IPS DF 19.7 (cell line): ENCODE results near the gene MMEL1.
A peak's percentile ranks its signal among the peaks of the same experiment; 100 is the strongest.
"Not testable (repeated sequence)": the region's sequence is repeated elsewhere in the genome, so short reads cannot be mapped to it uniquely, and the experiment has no call there.

ENCODE experiments used
- DNase-seq: peaks from one replicate; pipeline ENCODE4 v3.0.0-alpha.2; 2013; ENCODE audit warnings: low read depth, low spot score

The MMEL1 gene

GRCh38 chr1:2591581-2592261 is 41.1 kb downstream of the MMEL1 start:
- no peak for DNase-seq

DNA sequence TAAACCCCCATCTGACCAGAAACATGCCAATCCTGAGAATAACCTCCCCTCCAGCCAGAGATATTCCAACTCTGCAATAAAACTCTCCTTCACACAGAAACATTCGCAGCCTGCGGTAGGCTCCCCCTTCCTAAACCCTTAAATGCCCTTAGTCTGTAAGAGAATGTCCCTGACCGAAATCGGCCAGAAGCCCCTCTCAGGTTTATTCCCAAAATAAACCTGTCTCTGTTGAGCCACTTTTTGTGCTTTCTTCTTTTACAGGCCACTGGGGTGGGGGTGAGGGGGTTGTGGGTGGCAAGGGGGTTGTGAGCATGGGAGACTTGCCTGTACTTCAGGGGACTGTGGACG is 41.6 kb downstream of the MMEL1 start:
- no peak for DNase-seq

DNA sequence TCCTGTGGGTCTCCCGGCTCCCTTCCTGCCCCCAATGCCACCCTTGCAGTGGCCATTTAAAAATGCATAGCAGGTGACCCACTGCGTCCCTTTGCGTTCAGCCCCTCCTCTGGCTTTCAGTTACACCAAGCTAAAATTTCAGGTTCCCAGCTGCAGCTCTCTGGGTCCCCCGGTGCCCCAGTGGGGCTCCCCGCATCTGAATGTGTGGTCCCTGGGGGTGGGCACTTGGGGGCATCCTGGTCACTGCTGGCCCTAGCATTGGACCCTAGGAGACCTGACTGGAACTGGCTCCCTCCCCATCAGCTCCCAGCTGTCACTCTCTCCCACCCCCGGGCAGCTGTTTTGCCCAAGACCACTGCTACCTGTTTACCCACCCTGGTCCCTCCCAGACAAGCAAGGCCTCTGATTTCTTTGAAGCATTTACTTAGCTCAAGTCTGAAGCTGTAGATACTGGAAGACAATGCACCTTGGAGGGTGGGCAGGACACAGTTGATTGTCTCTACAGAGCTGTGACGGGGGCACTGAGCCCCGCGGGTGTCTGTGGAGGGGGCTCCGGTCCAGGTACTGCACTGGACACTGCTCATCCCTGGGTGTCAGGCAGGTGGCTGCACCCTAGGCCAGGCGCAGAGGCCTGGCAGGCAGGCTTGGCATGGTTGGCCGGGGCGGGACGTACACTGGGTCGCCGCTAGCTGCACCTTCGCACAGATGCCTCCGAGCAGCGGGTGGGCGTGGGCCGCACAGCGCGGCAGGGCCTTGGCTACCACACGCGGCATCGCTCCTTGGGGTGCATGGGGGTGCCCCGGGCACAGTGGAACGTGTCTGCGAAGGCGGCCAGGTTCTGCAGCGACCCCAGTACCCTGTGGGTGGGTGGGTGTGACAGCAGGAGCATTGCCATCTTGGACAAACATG is 42.3 kb downstream of the MMEL1 start:
- DNase-seq: no peak

DNA sequence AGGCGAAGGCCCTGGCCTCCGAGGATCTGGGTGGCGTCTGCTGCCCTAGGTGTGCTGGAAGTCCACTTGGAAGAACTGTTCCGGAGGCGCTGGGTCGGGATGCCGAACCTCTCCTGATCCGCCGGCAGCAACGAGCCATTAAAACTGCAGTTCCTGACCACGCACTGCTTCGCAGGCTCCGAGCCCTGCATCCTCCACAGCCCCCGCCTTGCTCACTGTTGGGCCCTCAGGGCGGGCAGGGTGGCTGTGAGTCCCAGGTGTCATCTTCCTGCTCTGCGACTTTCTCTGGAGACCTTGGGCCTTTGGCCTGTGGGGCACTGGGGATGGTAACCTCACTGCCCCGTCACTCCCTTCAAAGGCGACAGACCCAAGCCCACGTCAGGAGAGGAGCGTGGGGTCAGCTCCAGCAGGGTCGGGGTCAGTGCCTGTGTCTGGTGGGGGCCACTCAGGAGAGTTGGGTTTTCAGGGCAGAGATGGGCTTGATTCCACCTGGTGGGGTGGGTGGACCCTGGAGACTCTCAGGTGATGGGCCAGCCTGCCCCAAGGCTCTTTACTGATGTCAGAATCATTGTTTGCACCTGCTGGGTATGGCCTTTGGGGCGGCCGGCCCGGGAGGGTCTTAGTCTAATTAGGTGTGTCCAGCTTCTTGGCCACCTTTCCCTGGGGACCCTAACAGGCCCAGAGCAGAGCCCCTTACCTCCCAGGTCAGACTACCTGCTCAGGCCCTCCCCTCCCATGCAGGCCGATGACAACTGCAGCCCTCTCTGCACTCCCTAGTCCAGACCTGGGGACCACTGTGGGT is 43.2 kb downstream of the MMEL1 start:
- no peak for DNase-seq

DNA sequence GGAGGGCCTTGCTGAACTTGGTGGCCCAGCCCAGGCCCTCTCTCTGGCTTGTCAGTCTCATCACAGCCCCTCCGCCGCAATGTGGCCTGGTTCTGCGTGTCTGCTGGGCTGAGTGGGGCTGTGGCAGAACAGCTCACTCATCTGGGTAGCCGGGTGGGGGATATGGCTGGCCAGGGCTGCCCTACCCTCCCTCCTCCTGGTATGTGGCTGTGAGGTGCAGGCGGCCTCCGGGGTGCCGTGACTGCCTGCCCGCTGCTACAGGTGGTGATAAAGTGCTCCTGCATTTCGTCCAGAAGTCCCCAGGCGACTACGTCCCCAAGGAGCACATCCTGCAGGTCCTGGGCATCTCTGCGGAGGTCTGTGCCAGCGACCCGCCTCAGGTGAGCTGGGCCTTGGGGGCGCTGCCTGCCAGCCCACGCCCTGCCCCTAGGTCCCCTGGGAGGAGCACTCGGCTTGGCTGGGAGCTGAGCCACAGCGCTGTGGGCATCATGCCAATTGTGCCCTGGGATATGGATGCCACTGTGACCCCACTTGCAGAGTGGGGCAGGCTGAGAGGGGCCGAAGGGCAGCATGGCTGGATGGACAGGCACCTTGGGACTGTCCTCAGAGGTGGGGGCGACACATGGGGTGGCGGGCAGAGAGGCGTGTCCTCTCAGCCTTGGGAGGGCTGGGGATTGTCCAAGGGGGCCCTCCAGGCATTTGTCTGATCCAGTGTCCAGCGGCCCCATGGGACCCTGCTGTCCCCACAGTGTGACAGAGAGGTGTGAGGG is 44.0 kb downstream of the MMEL1 start:
- DNase-seq: no peak

- no peak for DNase-seq
These were observed 44.8 kb downstream of the MMEL1 start for GRCh38 chr1:2587860-2588571.

DNA sequence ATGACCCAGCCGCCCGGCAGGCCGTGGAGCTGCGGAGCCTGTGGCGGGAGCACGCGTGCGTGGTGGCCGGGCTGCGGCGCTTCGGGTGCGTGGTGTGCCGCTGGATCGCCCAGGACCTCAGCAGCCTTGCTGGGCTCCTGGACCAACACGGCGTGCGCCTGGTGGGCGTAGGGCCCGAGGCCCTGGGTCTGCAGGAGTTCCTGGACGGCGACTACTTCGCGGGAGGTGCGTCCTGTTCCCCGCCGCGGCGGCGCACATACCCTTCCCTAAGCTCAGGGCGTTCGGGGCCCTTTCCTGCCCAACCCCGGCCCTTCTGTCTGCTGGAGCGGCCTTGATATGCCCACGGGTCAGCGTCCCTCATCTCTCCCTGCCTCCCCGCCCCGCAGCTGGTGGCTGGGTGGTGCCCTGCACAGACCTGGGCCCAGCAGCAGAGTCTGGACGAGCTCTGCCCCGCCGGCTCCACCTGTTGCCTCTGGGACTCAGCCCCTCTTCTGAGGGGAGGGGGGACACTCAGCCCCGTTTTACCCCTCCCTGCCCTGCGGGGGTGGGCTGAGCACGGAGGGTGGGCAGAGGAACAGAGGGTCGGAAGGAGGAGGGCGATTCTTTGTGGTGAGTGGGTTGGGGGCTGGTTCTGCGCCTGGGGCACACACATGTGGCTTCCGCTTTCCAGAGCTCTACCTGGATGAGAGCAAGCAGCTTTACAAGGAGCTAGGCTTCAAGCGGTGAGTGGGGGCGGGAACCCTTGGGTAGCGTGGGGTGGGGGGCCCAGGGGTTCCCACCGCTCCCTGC is 45.6 kb downstream of the MMEL1 start:
- DNase-seq: no peak

DNA sequence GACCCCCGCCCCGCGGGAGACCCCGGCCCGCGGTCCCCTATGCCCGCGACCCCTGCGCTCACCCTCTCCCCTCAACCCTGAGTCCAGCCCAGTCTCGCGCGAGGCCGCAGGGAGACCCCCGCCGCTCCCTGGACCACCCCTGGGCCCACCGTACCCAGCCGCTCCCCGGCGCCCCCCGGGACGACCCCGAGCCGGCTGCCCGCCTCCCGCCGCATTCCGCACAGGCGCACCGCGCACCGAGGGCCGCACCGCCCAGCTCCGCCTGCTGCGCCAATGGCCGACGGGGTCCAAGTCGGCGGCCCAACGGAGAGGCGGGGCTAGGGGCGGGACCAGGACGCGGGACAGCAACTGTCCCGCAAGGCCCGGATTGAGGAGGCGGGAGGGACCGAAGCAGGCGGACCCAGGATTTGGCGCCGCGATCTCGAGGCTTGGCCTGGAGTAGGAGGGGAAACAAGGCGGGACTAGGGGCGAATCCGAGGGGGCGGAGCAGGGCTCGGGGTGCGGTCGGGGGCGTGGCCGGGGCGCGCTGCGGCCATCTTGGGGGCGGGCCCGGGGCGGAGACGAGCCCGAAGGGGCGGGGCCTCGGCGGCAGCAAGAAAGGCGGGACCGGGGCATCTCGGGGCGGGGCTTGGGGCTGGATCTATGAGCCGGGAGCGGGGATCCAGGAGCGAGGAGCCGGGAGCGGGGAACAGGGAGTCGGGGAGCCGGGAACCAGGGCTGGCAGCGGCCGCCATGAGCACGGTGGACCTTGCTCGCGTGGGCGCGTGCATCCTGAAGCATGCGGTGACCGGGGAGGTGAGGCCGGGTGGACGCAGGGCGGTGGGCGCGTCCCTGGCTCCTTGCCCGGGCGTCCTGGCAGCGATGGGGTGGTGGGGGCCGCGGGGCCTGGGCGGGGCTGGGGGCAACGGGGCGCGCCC is 46.4 kb downstream of the MMEL1 start, which contains the start of gene PRXL2B:
Gene PRXL2B, plus strand, starts transcription at position 624 of the 917 bp plus-strand sequence. Its CDS starts 109 bp downstream, at position 733.
- DNase-seq: peak; percentile 83

DNA sequence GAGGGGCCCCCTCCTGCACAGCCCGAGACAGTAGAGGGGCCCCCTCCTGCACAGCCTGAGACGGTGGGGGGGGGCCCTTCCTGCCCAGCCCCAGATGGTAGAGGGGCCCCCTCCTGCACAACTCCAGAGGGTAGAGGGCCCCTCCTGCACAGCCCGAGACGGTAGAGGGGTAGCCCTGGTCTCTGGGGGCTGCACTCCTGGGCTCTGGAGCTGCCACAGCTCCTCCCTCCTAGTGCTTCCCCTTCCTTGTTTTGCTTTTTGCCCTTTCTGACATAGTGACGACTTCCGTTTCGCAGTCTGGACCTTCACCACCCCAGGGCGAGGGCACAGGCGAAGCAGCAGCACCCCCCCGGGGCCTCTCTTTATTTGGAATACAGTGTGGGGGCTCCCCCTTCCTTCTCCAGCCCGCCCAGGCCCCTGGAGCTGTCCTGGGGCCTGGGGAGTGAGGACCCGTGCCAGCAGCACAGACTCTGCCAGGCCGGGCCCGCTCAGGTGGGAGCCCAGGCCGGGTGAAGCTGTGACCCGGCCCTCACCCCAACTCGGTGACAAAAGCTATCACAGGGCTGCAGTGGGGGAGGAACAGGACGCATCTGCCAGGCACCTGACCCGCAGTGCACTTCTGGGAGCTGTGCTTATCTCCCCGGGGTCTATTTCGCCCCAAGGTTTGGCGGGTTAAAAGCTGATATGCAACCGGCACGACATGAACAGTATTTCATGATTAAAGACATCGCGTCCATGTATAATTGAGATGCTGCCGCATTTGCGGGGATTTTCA is 47.3 kb downstream of the MMEL1 start:
- no peak for DNase-seq

DNA sequence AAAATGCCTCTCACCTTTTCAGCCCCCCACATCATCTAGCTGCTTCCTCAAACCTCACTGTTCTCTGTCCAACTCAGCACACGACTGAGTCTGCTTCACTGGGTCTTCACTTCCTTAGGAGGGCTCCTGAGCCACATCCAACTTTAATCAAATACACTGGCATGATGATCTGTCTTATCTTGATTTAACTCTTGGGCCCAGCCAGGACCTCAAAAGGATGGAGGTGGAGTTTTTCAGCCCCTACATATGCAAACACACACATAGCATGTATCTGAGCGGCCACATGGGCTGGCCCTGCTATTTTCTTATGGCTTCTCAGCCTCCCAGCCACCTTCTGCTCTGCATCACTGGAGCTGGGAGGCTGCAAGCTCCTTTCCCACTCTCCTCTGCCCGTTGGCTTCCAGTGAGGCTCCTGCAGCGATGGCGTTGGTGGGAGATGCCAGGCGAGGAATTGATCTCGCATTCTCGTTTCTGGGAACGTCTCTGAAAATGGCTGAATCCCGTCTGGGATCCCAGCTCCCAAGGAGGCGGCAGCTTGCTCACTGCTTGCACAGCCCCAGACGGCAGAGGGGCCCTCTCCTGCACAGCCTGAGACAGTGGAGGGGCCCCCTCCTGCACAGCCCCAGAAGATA is 48.0 kb downstream of the MMEL1 start:
- DNase-seq: no peak

DNA sequence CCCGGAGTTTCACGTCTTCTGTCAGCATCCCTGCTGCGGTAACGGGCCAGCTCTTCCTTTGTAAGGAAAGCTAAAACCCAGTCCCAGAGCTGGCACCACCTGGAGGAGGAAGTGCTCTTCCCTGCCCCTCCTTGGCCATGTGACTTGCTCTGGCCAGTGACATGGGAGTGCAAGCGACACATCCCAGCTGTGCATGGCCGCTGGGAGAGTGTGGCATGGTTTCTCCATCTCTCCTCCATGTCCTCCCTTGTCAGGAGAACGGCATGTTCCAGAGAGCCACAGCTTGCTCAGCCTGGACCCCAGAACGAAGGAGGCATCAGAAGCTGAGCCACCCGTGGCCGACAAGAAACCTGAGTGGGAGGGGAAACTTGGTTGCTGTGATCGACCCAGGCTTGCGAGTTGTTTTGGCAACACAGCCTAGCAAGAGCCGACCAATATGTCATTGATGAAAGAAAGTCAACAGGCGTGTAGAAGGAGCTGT is 48.9 kb downstream of the MMEL1 start:
- DNase-seq: no peak

DNA sequence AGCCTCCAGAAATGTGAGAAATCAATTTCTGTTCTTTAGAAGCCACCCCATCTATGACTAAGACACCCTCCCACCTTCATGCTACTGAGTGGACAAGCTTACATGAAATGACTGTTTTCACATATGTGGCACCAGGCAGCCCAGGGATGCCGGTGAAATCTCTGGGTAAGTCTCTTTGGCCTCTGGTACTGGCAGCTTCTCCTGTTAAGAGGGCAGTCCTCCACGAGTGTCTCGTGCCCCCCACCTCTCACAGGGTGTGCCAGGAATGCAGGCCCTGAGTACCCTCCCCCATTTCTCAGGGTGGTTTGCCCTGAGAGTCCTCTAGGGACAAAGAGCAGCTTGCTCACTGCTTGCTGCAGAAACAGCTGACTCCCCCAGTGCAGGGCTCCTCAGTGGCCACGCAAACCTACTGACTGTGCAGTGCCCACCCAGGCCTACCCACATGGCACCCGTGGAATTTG is 49.5 kb downstream of the MMEL1 start:
- DNase-seq: no peak

DNA sequence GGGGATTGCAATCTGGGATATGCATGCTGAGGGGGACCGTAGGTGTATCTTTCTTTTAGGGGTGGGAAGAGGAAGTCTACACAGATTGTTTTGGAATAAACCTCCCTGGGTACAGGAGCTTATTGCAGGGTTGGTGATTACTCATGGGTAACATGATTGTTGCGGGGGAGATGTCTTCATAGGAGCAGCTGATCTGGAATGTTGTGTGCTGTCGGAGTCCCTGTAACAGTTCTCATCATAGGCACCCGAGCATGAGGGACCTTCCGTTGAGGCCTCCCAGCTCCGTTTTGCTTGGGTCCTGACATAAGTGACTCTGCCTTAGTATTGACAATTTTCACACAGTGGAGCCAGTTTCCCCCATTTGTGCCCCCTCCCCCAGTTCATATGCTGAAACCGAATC is 50.4 kb downstream of the MMEL1 start:
- DNase-seq: no peak

GRCh38 chr1:2580691-2581090 is 52.1 kb downstream of the MMEL1 start:
- no peak for DNase-seq

DNA sequence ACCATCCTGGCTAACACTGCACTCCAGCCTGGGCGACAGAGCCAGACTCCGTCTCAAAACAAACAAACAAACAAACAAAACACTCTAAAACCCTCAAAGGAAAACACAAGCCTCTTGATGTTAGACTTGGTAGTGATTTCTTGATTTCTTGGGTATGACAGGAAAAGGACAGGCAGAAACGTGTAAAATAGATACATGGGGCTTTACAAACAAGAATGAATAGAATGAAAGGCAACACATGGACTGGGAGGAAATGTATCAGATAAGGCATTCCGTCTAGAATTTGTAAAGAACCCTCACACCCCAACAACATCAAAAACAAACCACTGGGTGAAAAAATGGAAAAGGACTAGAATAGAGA is 54.1 kb downstream of the MMEL1 start:
- DNase-seq: no peak

GRCh38 chr1:2577565-2578075 is 55.2 kb downstream of the MMEL1 start:
- not testable (repeated sequence) for DNase-seq
